ENCODE results near the gene CUL3.

DNA sequence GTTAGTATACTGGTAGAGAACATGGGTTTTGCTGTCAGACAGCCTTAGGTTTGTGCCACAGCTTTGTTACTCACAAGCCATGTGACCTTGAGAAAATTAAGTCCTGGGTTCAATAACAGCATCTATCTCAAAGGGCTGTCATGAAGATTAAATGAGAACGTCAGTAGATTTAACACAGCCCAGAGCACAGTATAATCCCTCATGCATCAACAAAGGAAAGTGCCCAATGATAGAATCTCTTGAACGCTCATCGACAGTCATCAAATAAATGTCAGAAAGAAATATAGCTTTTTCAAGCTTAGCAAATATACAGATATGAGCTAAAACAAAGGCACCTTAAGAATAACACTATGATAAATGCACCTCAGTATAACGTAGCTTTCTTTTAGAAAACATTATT lies 22.3 kb downstream of the CUL3 start:
- TF ChIP-seq, protein P1, sequence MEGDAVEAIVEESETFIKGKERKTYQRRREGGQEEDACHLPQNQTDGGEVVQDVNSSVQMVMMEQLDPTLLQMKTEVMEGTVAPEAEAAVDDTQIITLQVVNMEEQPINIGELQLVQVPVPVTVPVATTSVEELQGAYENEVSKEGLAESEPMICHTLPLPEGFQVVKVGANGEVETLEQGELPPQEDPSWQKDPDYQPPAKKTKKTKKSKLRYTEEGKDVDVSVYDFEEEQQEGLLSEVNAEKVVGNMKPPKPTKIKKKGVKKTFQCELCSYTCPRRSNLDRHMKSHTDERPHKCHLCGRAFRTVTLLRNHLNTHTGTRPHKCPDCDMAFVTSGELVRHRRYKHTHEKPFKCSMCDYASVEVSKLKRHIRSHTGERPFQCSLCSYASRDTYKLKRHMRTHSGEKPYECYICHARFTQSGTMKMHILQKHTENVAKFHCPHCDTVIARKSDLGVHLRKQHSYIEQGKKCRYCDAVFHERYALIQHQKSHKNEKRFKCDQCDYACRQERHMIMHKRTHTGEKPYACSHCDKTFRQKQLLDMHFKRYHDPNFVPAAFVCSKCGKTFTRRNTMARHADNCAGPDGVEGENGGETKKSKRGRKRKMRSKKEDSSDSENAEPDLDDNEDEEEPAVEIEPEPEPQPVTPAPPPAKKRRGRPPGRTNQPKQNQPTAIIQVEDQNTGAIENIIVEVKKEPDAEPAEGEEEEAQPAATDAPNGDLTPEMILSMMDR (IDR thresholded peaks at IDR 0.05; ENCODE audit: insufficient read depth, low read length, poor library complexity, severe bottlenecking): no peak
- TF ChIP-seq EZH2phosphoT487 (conservative IDR thresholded peaks at IDR 0.05; ENCODE audit: low read length): no peak
